ENCODE data around the gene PTPRCAP.

DNA sequence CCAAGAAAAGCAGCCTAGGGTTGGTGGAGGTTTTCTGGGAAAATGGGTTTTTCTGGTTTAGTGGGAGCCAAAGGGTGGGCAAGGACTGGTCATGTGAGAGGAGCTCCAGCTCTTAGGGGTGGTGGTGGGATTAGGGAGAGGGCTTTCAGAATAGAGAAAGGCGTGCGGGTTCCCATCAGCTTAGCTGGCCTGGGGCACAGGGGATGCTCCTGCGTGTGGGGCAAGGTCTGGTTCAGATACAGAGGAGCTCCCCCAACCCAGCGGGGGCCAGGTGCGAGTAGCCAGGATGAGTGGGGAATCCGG lies 30.9 kb upstream of the PTPRCAP start:
- no peak for TF ChIP-seq EZH2 (IDR thresholded peaks at IDR 0.05; ENCODE audit: borderline replicate concordance, insufficient read depth, low read depth, low read length, poor library complexity, severe bottlenecking)
- TF ChIP-seq, protein P1, sequence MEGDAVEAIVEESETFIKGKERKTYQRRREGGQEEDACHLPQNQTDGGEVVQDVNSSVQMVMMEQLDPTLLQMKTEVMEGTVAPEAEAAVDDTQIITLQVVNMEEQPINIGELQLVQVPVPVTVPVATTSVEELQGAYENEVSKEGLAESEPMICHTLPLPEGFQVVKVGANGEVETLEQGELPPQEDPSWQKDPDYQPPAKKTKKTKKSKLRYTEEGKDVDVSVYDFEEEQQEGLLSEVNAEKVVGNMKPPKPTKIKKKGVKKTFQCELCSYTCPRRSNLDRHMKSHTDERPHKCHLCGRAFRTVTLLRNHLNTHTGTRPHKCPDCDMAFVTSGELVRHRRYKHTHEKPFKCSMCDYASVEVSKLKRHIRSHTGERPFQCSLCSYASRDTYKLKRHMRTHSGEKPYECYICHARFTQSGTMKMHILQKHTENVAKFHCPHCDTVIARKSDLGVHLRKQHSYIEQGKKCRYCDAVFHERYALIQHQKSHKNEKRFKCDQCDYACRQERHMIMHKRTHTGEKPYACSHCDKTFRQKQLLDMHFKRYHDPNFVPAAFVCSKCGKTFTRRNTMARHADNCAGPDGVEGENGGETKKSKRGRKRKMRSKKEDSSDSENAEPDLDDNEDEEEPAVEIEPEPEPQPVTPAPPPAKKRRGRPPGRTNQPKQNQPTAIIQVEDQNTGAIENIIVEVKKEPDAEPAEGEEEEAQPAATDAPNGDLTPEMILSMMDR (IDR thresholded peaks at IDR 0.05) = no peak
